ENCODE data around the gene CC2D2A.
"Not testable (repeated sequence)": the region's sequence is repeated elsewhere in the genome, so short reads cannot be mapped to it uniquely, and the experiment has no call there.

The CC2D2A gene

GRCh38 chr4:15510961-15511360 is 41.3 kb downstream of the CC2D2A start:
- no peak overlapping the region for H3K9ac ChIP-seq (ENCODE audit: insufficient read length)
- no peak overlapping the region for H3K4me3 ChIP-seq
- H3K27ac ChIP-seq = no peak overlapping the region
- H3K36me3 ChIP-seq (ENCODE audit: insufficient read depth, low read length) = no peaks in the 10 kb centered on the region
- no peak for DNase-seq (ENCODE audit: low read depth, low spot score)
- no peaks in the 10 kb centered on the region for H3K9me3 ChIP-seq (ENCODE audit: low read depth, low read length)
- no peak for TF ChIP-seq FOXP2 (optimal IDR thresholded peaks at IDR 0.05; ENCODE audit: control extremely low read depth, extremely low read length, insufficient read depth)
- no peak for TF ChIP-seq EZH2 (IDR thresholded peaks at IDR 0.05)
- TF ChIP-seq POLR2AphosphoS5 (IDR thresholded peaks at IDR 0.05; ENCODE audit: borderline replicate concordance, low read depth, low read length) = no peak

GRCh38 chr4:15513545-15513944 is 43.9 kb downstream of the CC2D2A start:
- TF ChIP-seq POLR2AphosphoS5 (IDR thresholded peaks at IDR 0.05; ENCODE audit: borderline replicate concordance, low read depth, low read length) (no peak), EZH2 (IDR thresholded peaks at IDR 0.05) (no peak), FOXP2 (optimal IDR thresholded peaks at IDR 0.05; ENCODE audit: control extremely low read depth, extremely low read length, insufficient read depth) (no peak)
- H3K4me3 ChIP-seq = no peak overlapping the region
- H3K36me3 ChIP-seq (ENCODE audit: insufficient read depth, low read length) = no peaks in the 10 kb centered on the region
- no peaks in the 10 kb centered on the region for H3K9me3 ChIP-seq (ENCODE audit: low read depth, low read length)
- no peak for DNase-seq (ENCODE audit: low read depth, low spot score)
- no peak overlapping the region for H3K9ac ChIP-seq (ENCODE audit: insufficient read length)
- H3K27ac ChIP-seq = no peak overlapping the region

DNA sequence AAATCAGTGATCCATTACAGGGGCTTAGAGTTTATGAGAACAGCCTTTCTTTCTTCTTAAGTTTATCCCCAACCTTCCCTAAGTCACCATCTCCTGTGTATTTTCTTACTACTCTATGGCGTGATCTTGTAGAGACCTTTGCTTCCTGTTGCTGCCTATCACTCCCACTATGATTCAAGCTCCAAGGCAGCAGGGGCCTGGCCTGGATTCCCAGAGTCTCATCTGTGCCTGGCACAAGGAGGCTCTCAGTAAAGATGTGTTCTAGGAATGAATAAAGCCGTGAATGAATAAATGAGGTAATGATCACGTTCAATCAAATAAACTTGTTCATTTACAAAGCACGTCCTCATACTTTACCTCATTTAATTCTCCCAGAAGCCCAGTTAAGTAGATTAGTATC is 45.4 kb downstream of the CC2D2A start:
- Histone ChIP-seq H3K9ac (ENCODE audit: insufficient read length) (no peak overlapping the region), H3K9me3 (ENCODE audit: low read depth, low read length) (no peaks in the 10 kb centered on the region), H3K27ac (no peak overlapping the region), H3K4me3 (no peak overlapping the region), H3K36me3 (ENCODE audit: insufficient read depth, low read length) (no peaks in the 10 kb centered on the region)
- DNase-seq (ENCODE audit: low read depth, low spot score) = no peak
- TF ChIP-seq FOXP2 (optimal IDR thresholded peaks at IDR 0.05; ENCODE audit: control extremely low read depth, extremely low read length, insufficient read depth) = no peak

DNA sequence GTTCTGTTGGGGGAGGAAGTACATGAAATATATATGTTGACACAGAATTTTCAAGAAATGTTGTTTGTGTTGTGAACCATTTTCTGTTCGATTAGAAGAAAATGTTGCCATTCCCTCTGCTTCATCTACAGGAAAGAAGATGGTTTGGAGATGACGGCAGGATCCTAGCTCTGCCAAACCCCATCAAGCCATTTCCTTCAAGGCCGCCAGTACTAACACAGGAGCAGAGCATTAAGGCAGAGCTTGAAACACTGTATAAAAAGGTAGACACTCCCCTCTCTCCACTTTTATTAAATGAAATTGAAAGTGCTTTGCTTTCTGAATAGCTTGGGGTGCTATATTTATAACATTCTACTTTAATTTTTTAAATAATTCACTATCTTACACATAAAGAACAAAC is 46.8 kb downstream of the CC2D2A start:
- Histone ChIP-seq H3K9ac (ENCODE audit: insufficient read length) (no peak overlapping the region), H3K36me3 (ENCODE audit: insufficient read depth, low read length) (no peaks in the 10 kb centered on the region), H3K4me3 (no peak overlapping the region), H3K27ac (no peak overlapping the region), H3K9me3 (ENCODE audit: low read depth, low read length) (no peaks in the 10 kb centered on the region)
- DNase-seq (ENCODE audit: low read depth, low spot score) = no peak
- TF ChIP-seq FOXP2 (optimal IDR thresholded peaks at IDR 0.05; ENCODE audit: control extremely low read depth, extremely low read length, insufficient read depth) = no peak
- no peak for TF ChIP-seq POLR2AphosphoS5 (IDR thresholded peaks at IDR 0.05; ENCODE audit: borderline replicate concordance, low read depth, low read length)
- TF ChIP-seq EZH2 (IDR thresholded peaks at IDR 0.05) = no peak

GRCh38 chr4:15517681-15518080 is 48.0 kb downstream of the CC2D2A start:
- H3K27ac ChIP-seq; DNase-seq (ENCODE audit: low read depth, low spot score); H3K36me3 ChIP-seq (ENCODE audit: insufficient read depth, low read length); H3K9me3 ChIP-seq (ENCODE audit: low read depth, low read length); H3K9ac ChIP-seq (ENCODE audit: insufficient read length); H3K4me3 ChIP-seq: not testable (repeated sequence)

- Histone ChIP-seq H3K36me3 (ENCODE audit: insufficient read depth, low read length) (no peaks in the 10 kb centered on the region), H3K9ac (ENCODE audit: insufficient read length) (no peak overlapping the region), H3K4me3 (no peak overlapping the region), H3K27ac (no peak overlapping the region), H3K9me3 (ENCODE audit: low read depth, low read length) (no peaks in the 10 kb centered on the region)
- TF ChIP-seq FOXP2 (optimal IDR thresholded peaks at IDR 0.05; ENCODE audit: control extremely low read depth, extremely low read length, insufficient read depth) (no peak), POLR2AphosphoS5 (IDR thresholded peaks at IDR 0.05; ENCODE audit: borderline replicate concordance, low read depth, low read length) (no peak), EZH2 (IDR thresholded peaks at IDR 0.05) (no peak)
- DNase-seq (ENCODE audit: low read depth, low spot score) = no peak
Observed at GRCh38 chr4:15521442-15522039, 51.9 kb downstream of the CC2D2A start.

- DNase-seq (ENCODE audit: low read depth, low spot score) = no peak
- Histone ChIP-seq H3K9me3 (ENCODE audit: low read depth, low read length) (no peaks in the 10 kb centered on the region), H3K4me3 (no peak overlapping the region), H3K36me3 (ENCODE audit: insufficient read depth, low read length) (no peaks in the 10 kb centered on the region), H3K9ac (ENCODE audit: insufficient read length) (no peak overlapping the region), H3K27ac (no peak overlapping the region)
- TF ChIP-seq EZH2 (IDR thresholded peaks at IDR 0.05) (no peak), POLR2AphosphoS5 (IDR thresholded peaks at IDR 0.05; ENCODE audit: borderline replicate concordance, low read depth, low read length) (no peak), FOXP2 (optimal IDR thresholded peaks at IDR 0.05; ENCODE audit: control extremely low read depth, extremely low read length, insufficient read depth) (no peak)
Observed at GRCh38 chr4:15525080-15525479, 55.4 kb downstream of the CC2D2A start.

DNA sequence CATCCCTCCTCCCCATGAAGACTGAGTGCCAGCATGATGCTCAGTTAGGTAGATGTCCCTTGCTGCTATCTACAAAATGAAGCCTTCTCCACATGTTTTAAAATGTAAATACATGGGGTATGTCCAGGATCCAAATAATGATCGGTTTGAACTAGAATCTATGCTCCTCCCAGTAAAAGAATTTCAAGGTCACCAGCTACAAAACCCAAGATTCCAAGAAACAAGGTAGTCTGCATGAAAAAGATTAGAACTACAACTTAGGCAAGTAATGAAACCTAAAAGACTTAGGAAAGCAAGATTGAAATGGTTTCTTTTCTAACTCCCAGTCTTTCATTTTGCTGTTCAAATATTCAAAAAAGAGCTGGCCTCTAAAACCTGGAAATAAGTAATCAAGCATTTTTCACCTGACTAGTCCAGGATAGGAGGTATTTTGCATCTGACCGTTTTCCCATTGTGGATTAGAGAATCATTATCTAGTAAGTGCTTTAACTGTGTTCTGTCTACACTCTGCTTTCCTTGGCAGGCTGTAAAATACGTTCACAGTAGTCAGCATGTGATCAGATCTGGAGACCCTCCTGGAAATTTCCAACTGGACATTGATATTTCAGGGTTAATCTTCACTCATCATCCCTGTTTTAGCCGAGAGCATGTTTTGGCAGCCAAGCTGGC is 57.4 kb downstream of the CC2D2A start:
- DNase-seq (ENCODE audit: low read depth, low spot score) = no peak

GRCh38 chr4:15531792-15532191 is 62.1 kb downstream of the CC2D2A start:
- Histone ChIP-seq H3K9ac (ENCODE audit: insufficient read length) (no peak overlapping the region), H3K4me3 (no peak overlapping the region), H3K36me3 (ENCODE audit: insufficient read depth, low read length) (no peaks in the 10 kb centered on the region), H3K9me3 (ENCODE audit: low read depth, low read length) (no peaks in the 10 kb centered on the region), H3K27ac (no peak overlapping the region)
- no peak for TF ChIP-seq FOXP2 (optimal IDR thresholded peaks at IDR 0.05; ENCODE audit: control extremely low read depth, extremely low read length, insufficient read depth)
- TF ChIP-seq EZH2 (IDR thresholded peaks at IDR 0.05) = no peak
- no peak for TF ChIP-seq POLR2AphosphoS5 (IDR thresholded peaks at IDR 0.05; ENCODE audit: borderline replicate concordance, low read depth, low read length)
- no peak for DNase-seq (ENCODE audit: low read depth, low spot score)

More for the DNA sequence above, 57.4 kb downstream of the CC2D2A start:
- H3K4me3 ChIP-seq = no peak overlapping the region
- TF ChIP-seq POLR2AphosphoS5 (IDR thresholded peaks at IDR 0.05; ENCODE audit: borderline replicate concordance, low read depth, low read length) (no peak), FOXP2 (optimal IDR thresholded peaks at IDR 0.05; ENCODE audit: control extremely low read depth, extremely low read length, insufficient read depth) (no peak), EZH2 (IDR thresholded peaks at IDR 0.05) (no peak)
- no peaks in the 10 kb centered on the region for H3K36me3 ChIP-seq (ENCODE audit: insufficient read depth, low read length)
- H3K9me3 ChIP-seq (ENCODE audit: low read depth, low read length) = no peaks in the 10 kb centered on the region
- no peak overlapping the region for H3K9ac ChIP-seq (ENCODE audit: insufficient read length)
- no peak overlapping the region for H3K27ac ChIP-seq
